CD4-positive, alpha-beta T cell treated with Interleukin-1 beta for 1 hour (primary cell): ENCODE results near the gene ZNF184.

Source experiments
- DNase-seq, 2 donors: peaks; one replicate each; pipeline ENCODE4 v3.0.0-alpha.2; 2020 to 2022

Gene ZNF184

DNA sequence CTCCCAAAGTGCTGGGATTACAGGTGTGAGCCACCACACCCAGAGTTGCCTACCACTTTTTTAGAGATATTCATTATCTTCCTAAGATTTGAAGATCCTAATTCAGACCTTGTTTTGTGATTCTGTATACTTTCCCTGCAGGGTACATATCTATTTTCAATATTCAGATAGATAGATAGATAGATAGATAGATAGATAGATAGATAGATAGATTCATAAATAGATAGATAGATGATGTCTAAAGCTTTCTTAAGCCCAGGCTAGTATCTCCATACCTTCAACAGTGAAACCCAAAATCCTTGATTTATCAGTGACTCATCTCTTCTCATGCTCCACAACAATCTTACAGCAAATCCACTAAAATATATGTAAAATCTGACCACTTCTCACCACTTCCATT, 53.5 kb downstream of the ZNF184 start:
- DNase-seq: no peak

DNA sequence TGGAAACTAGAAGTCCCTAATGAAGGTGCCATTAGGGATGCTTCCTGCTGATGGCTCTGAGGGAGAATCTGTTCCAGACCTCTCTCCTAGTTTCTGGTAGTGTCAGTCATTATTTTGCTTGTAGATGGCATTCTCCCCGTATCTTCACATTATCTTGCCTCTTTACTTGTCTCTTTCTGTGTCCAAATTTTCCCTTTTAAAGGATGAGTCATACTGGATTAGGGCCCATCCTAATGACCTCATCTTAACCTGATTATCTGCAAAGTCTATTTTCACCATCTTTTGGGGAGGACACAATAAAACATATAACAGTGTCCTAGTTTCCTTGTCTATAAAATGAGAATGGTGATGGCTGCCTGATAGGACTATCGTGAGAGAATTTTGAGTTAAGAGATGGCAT, 57.0 kb downstream of the ZNF184 start:
- no peak for DNase-seq

DNA sequence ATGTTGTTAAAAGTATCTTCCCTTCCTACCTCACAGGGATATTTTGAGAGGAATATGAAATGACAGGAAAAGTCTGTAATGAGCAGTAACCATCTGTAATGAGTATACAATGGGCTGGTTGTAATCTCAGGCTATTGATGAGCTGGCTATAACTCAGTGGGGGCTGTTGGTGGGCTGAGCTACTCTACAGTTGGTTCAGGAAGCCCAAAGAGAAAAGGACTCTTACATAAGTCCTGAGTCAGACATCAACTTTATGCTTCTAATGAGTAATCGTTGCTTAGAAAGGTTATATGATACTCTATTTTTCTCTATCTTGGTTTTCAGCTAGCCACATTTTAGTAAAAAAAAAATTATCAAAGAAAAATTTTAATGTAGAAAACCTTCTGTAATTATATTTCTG, 57.9 kb downstream of the ZNF184 start:
- no peak for DNase-seq

DNA sequence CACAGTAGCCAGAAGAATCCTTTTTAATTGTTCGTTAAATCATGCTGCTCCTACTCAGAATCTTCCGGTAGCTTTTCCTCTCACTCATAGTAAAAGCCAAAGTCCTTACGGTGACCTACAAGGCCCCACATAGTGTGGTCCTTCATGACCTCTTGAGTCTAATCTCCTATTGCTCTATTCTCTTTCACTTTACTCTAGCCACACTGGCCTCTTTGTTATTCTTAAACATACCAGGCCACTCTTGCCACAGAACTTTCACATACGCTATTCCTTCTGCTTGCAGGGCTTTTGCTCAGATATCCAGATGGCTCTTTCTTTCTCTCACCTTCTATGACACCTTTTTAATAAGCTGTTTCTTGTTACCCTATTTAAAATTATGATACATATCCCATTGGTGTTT, 58.6 kb downstream of the ZNF184 start:
- DNase-seq: no peak

DNA sequence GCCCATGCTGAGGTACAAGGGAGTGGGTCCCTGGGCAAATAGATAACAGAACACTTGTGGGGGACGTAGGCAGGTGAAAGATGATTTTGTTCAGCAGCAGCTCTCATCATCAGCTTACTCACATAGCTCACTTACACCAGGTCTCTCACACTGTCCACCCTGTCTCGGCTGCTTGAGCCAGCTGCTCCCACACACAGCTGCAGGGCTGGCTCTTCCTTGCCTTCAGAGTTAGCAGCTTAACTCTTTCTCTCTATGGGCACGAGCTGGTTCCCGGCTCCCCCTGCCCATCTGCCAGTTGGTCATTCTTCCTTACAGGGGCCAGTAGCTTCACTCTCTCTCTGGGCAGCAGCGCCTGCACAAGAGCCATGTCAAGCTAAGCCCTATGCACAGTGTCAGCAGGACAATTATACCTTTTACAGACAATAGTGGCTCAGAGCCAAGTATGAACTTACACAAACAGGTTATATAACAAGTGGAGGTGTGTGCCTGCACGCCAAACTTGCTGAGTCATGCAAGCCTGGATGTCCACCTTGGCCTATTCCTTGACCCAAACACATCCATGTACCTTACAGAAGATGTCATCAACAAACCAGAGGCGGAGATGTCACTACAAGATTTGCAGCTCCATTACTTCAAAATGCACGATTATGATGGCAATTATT, 65.6 kb downstream of the ZNF184 start:
- DNase-seq: no peak

DNA sequence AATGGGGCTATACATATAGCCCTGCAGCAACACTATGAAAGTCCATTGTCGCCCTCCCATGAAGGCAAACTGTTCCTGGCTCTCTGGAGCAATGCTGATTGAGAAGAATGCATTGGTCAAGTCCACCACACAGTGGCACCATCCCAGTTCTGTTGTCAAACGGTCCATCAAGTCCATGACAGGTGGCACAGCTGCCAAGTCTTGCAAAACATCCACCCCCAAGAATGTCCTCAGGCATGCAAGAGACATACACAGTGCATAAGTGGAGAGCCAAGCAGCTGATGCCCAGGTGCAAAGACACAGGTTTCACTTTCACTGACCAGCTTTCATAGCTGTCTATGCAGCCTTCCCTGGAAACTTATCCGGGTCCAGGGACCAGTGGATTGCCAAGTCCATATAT, 66.8 kb downstream of the ZNF184 start:
- no peak for DNase-seq

DNA sequence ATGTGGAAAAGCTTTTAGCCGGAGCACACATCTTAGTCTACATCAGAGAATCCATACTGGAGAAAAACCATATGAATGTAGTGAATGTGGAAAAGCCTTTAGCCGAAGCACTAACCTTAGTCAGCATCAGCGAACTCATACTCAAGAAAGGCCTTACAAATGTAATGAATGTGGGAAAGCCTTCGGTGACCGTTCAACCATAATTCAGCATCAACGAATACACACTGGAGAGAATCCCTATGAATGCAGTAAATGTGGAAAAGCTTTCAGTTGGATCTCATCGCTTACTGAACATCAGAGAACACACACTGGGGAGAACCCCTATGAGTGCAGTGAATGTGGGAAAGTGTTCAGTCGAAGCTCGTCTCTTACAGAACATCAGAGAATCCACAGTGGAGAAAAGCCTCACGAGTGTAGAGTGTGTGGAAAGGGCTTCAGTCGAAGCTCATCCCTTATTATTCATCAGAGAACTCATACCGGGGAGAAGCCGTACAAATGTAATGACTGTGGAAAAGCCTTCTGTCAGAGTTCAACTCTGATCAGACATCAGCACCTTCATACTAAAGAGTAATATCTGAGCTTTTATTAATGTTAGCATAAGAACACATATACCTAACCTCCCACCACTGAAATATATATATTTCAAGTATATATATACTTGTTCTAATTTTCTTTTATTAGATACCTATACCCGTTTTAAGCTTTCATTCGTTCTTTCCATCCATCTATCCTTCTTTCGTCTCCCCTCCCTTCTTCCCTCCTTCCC, 71.8 kb downstream of the ZNF184 start:
- no peak for DNase-seq
